IPS-15b (cell line): ENCODE measurements around the gene ARHGEF11.

ENCODE experiments used
- H3K27me3 ChIP-seq: one replicate; pipeline ENCODE4 v1.6.1; 2013; ENCODE audit warnings: low read length; ENCODE audit not compliant: control insufficient read depth, insufficient read depth
- H3K36me3 ChIP-seq: one replicate; pipeline ENCODE4 v1.6.1; 2013; ENCODE audit warnings: low read length; ENCODE audit not compliant: control insufficient read depth, insufficient read depth
- H3K4me1 ChIP-seq: one replicate; pipeline ENCODE4 v1.6.1; 2013; ENCODE audit warnings: mild to moderate bottlenecking, low read length; ENCODE audit not compliant: control insufficient read depth, insufficient read depth
- H3K4me3 ChIP-seq: one replicate; pipeline ENCODE4 v1.5.1; 2013; ENCODE audit warnings: low read depth, low read length
- H3K9ac ChIP-seq: one replicate; pipeline ENCODE4 v1.6.1; 2013; ENCODE audit warnings: low read depth, mild to moderate bottlenecking, low read length
- H3K9me3 ChIP-seq: one replicate; pipeline ENCODE4 v1.6.1; 2013; ENCODE audit warnings: mild to moderate bottlenecking, low read length; ENCODE audit not compliant: control insufficient read depth, insufficient read depth

Gene ARHGEF11

GRCh38 chr1:156885314-156885713 lies 160.2 kb downstream of the ARHGEF11 start:
- H3K4me3 ChIP-seq, result no peak overlapping the region
- H3K36me3 ChIP-seq, result no peaks in the 10 kb centered on the region
- peaks cover 61% of the 10 kb centered on the region for H3K27me3 ChIP-seq
- H3K4me1 ChIP-seq, result peaks cover 8% of the 10 kb centered on the region
- H3K9ac ChIP-seq, result no peak overlapping the region
- H3K9me3 ChIP-seq, result no peaks in the 10 kb centered on the region
